Stomach (tissue), 4 donors: Measurements from ENCODE around the gene AGGF1.

Source experiments
- CTCF ChIP-seq, 7 experiments: fragments of 450-650 bp in 4 of 7; fragments of 200-600 bp in 3 of 7; sonication (generic) in 3 of 7; IDR thresholded peaks; one replicate each; pipeline ENCODE4 v1.5.1; 2016 to 2019; ENCODE audit warnings: antibody characterized with exemption in 7 of 7, control low read depth in 2 of 7, mild to moderate bottlenecking in 1 of 7
- POLR2A ChIP-seq, 4 donors: fragments of 450-650 bp; IDR thresholded peaks; one replicate each; pipeline ENCODE4 v1.6.1; 2016; ENCODE audit warnings: antibody characterized with exemption in 4 of 4, control low read depth in 2 of 4, mild to moderate bottlenecking in 1 of 4, moderate library complexity in 1 of 4
- POLR2AphosphoS5 ChIP-seq, 3 donors: sonication (generic); formaldehyde crosslinking; IDR thresholded peaks; one replicate each; pipeline ENCODE4 v1.6.1; 2016; ENCODE audit warnings: antibody characterized with exemption in 3 of 3

GRCh38 chr5:77022511-77023417 lies 7.4 kb upstream of the AGGF1 start:
- TF ChIP-seq POLR2AphosphoS5 (IDR thresholded peaks at IDR 0.05) (no peak), CTCF (IDR thresholded peaks at IDR 0.05) (no peak), POLR2A (IDR thresholded peaks at IDR 0.05) (no peak)
